GM18951 (cell line): ENCODE measurements around the gene AGBL4.

Experiments
- POLR2A ChIP-seq: IDR thresholded peaks from 4 replicates; pipeline ENCODE4 v1.6.1; 2011; ENCODE audit warnings: mild to moderate bottlenecking; ENCODE audit not compliant: insufficient read length, insufficient read depth; ENCODE audit errors: extremely low read depth
- in situ Hi-C: fragments of 300-500 bp; cut with MboI; formaldehyde crosslinking; loops from one replicate; pipeline ENCODE4 v1.12.0; 2022; ENCODE audit warnings: low sequenced_read_pairs, mixed read lengths, inconsistent platforms; ENCODE audit not compliant: unreplicated experiment

The AGBL4 gene

DNA sequence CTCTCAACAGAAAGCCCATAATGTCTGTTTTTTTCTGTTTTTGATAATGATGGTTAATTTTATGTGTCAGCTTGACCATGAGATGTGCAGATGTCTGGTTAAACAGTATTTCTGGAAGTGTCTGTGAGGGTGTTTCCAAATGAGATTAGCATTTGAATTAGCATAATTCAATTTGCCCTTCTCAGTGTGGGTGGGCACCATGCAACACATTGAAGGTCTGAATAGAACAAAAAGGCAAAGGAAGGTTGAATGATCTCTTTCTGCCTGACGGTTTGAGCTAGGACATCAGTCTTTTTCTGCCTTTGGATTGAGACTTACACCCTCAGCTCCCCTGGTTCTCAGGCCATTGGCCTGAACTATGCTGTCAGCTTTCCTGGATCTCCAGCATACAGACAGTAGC is 1516.9 kb downstream of the AGBL4 start:
- no peak for TF ChIP-seq POLR2A
- in situ Hi-C loops = no loop called here

DNA sequence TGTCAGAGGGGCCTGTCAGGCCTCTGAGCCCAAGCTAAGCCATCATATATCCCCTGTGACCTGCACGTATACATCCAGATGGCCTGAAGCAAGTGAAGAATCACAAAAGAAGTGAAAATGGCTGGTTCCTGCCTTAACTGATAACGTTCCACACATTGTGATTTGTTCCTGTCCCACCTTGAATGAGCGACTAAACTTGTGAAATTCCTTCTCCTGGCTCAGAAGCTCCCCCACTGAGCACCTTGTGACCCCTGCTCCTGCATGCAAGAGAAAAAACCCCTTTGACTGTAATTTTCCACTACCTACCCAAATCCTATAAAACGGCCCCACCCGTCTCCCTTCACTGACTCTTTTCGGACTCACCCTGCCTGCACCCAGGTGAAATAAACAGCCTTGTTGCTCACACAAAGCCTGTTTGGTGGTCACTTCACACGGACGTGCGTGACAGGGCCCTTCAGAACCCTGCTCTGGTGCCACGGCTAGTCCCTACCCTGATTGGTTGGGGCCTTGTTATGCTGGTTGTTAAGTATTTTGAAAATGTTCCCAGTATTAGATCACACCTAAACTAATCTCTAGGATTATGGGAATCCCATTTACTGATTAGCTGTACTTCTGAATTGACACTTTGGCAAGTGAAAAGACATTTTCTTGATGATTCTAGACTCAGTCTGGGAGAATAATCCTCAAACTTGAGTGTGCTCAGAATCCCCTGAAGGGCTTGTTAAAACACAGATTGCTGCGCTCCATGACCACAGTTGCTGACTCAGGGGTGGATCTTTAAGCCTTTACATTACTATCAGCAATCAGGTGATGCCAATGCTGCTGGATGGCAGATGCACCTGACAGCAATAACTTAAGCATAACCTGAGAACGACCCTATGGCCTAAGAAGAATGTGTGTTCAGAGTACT is 1523.0 kb downstream of the AGBL4 start:
- TF ChIP-seq POLR2A = no peak
- in situ Hi-C loops = no loop called here

DNA sequence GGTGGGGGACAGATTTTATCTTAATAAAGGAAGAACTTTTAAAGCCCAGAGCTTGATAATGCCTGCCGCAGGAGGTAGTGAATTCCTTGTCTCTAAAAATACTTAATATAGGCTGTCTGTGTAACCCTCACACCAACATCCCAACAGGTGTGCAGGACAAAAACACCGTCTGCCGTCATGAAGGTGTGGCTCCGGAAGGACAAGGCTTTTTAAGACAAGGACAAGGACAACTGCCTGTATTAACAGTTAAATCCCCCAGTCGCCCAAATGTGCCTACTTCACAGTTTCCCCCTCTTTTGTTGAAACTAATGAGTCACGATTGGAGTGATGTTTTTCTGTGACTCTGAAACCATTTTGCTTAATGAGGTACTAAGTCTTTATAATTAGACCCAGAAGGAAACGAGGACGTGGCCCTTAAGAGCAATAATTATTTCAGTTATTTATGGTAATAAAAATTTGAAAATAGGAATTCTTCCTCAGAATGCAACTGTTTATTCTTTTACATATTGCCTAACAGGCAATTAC is 1524.5 kb downstream of the AGBL4 start:
- no peak for TF ChIP-seq POLR2A
- in situ Hi-C loops = loop anchor here (25.0 kb wide), 1 partner anchor 387 kb away; no protein-coding TSS in a partner anchor

DNA sequence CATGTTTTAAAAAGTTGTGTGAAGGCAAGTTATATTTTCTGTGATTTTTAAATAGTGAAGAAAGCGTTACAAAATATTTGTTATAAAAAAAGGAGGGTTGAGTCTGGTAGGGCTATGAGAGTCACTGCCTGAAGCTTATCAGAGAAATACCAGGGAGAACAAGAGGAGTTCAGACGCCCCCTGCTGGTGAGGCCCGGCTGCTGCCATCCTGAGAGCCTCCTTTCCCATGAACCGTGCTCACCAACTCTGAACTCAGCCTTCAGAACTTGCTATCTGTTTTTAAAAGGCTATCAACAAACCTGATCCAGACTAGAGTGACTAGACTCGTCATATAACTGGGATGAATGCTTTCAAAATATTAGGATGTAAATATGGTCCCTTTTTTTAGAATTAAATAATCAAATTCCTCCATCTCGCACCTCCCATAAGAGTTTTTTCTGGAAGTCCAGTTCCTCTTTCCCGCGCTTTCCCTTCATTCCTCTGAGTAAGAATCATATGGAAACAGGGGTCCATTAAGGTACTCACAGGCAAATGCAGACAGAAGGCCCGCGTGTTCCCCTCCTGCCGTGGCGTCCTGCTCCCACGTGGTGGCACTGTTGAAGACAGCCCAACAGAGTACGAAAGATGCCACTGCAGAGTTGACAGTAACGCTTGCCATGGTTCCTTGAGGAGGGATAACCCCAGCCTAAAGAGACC is 1525.5 kb downstream of the AGBL4 start:
- TF ChIP-seq POLR2A = no peak
- in situ Hi-C loops = loop anchor here (25.0 kb wide), 1 partner anchor 386 kb away; no protein-coding TSS in a partner anchor

DNA sequence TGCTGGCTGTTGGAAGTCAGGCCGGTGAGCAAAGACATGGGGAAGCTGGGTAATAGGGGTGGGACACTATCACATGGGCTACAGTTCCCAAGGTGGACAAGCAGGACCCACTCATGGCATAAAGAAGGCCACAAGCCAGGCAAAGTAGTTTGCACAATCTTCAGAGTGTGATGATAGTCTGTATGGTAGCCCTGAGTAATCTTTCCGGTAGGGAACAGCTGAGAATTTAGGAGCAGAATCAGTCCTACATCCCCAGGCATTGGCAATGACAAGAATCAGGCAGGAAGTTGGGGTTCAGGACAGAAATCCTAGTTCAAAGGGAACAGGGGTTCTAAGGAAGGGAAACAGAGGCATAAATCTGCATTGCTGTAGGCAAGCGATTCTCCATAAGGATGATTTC is 1527.8 kb downstream of the AGBL4 start:
- TF ChIP-seq POLR2A = no peak
- in situ Hi-C loops = loop anchor here (25.0 kb wide), 1 partner anchor 384 kb away; no protein-coding TSS in a partner anchor

DNA sequence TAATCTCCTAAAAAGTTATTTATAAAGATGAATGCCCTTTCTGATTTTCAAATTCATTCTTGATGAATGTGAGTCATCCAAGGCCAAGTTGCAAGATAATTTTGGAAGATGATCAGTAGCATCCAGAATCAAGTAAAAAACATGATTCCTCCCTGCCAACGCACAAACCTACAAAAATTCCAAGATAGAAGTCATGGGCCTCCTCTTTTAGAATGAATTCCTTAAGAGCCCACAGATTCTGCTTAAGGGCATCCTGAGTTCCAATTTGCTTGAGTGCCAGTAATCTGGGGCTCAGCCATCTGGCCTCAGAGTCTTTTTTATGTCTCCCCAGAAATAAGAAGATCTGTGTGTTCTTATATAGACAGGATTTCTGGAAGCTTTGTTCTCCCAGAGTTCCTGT is 1528.6 kb downstream of the AGBL4 start:
- in situ Hi-C loops = loop anchor here (25.0 kb wide), 1 partner anchor 383 kb away; no protein-coding TSS in a partner anchor
- no peak for TF ChIP-seq POLR2A

DNA sequence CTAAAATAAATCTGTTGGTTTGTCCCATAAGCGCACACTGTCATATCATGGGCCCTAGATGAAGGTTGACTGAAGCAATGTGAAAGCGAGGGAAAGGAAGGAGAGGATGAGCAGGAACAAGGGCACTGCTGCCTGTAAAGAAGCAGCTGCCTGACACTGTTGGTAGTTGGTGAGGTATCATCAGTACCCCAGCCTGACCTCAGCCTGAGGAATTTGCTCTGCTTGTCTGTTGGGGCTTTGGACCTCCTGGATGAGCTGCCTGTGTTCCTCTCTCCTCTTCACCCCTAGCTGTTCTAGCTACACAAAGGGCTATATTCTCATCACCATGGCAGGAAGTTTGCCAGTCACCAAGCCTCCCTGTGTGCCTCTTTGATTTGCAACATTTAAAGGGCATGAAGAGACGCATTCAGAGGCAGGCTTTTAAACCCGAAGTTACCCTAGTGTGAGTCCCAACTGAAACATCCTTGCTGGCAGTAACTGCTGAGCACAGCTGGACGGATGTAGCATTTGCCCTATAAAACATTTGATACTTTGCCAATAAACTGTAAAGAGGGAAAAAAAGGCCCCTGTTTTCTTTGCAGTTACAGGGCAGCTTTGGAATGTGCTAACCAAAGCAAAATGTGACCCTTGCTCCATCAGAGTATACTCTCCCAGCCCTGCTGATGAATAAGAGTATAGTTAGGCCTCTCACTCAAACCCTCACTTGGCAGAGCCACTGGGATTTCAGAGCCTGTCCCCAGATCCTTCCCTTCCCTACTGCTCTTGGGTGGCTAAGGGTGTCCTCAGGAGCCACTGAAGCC is 1529.6 kb downstream of the AGBL4 start:
- no peak for TF ChIP-seq POLR2A
- in situ Hi-C loops = loop anchor here (25.0 kb wide), 1 partner anchor 382 kb away; no protein-coding TSS in a partner anchor

DNA sequence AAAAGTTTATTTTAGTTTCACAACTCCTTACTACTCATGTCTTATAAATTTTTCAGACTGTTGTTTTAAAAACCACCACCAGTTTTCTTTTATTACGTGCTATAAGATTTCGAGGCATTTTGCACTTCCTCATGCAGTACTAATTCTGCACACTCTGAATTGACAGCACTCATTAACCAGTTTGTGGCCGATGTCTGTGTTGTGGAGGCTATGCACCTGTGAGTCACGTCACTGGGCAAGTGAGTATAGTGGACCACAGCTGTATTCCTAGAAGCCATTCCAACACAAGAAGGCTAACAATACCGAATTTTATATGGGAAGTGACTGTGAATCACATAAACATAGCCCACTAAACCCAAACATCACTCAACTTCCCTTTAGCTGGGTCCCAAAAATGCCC is 1530.7 kb downstream of the AGBL4 start:
- in situ Hi-C loops = loop anchor here (25.0 kb wide), 1 partner anchor 381 kb away; no protein-coding TSS in a partner anchor
- TF ChIP-seq POLR2A = no peak

DNA sequence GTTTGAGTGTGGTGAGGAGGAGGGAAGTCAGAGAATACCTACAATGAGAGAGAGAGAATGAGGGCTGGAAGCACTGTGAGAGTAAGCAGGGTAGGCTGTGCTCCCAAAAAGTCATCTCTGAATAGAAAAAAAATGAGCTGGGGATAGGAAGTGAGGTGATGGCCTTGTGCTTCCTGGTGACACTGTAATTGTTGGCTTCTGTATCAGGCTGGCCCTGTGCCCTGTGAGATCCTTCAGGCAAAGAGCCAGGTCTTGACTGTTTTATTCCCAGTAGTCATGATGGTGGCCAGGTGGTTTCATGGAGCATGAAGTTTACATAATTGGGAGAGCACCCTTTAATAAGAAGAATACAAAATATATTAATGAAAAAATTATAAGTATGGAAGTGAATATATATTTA is 1531.4 kb downstream of the AGBL4 start:
- TF ChIP-seq POLR2A = no peak
- in situ Hi-C loops = loop anchor here (25.0 kb wide), 1 partner anchor 380 kb away; no protein-coding TSS in a partner anchor

DNA sequence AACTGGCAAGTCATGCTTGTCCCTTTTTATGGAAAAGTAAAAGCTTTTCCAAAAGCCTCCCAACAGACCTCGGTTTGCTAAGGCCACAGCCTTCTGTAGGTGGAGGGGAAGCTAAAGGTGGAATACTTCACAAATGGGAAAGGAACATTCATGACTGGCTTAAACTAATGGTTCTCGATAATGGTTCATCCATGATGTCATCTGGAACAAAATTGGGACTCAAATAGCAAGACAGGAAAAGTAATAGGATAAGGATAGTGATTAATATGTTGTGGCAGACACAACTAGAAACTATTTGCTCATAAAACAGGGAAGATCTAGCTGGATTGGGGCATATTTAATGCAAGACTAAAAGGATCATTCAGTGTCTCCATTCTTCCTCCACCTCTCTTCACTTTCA is 1535.0 kb downstream of the AGBL4 start:
- in situ Hi-C loops = loop anchor here (25.0 kb wide), 1 partner anchor 376 kb away; no protein-coding TSS in a partner anchor
- TF ChIP-seq POLR2A = no peak
